ENCODE measurements around the gene ADAMTS14.

The ADAMTS14 gene

GRCh38 chr10:70676511-70676910 lies 4.2 kb downstream of the ADAMTS14 start:
- DNase-seq (ENCODE audit: low spot score) = no peak

GRCh38 chr10:70677016-70677415 lies 4.7 kb downstream of the ADAMTS14 start:
- DNase-seq (ENCODE audit: low spot score) = no peak

- DNase-seq (ENCODE audit: low spot score) = no peak
Observed at GRCh38 chr10:70677620-70678249, 5.4 kb downstream of the ADAMTS14 start.

- no peak for DNase-seq (ENCODE audit: low spot score)
Observed at GRCh38 chr10:70678250-70678635, 5.9 kb downstream of the ADAMTS14 start.

DNA sequence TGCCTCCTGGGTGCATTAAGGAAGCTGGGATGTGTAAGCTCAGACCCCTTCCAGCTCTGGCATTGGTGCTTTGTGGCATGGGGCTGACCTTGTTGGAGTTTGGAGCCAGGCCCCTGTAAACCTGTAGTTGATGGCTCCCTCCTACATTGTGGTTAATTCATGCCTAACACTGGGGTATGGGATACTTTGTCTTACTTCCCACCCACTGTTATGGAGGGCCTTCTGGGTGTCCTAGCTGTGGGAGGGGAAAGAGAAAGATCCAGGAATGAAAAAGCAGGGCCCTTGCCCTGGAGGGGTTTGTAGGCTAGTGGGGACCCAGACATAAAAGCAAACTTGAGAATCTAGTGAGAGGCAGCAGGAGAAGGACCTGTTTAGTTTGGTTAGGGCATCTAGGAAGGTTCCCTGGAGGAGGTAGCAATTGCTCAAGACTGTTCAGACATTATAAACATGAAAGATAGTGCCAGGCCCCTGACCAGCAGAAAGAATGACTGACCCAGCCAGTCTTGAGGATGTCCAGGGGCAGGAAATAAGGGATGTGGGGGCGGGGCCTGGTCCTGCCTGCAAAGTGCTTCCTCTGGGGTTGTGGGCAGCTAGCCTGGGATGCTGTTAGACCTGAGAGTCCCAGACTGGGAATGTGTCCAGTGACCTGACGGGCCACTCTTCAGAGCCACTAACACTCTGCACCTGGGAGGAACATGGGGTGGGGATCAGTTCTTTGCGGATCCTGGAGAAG lies 6.6 kb downstream of the ADAMTS14 start:
- no peak for DNase-seq (ENCODE audit: low spot score)

- DNase-seq (ENCODE audit: low spot score) = no peak
Observed at GRCh38 chr10:70679498-70679897, 7.2 kb downstream of the ADAMTS14 start.

DNA sequence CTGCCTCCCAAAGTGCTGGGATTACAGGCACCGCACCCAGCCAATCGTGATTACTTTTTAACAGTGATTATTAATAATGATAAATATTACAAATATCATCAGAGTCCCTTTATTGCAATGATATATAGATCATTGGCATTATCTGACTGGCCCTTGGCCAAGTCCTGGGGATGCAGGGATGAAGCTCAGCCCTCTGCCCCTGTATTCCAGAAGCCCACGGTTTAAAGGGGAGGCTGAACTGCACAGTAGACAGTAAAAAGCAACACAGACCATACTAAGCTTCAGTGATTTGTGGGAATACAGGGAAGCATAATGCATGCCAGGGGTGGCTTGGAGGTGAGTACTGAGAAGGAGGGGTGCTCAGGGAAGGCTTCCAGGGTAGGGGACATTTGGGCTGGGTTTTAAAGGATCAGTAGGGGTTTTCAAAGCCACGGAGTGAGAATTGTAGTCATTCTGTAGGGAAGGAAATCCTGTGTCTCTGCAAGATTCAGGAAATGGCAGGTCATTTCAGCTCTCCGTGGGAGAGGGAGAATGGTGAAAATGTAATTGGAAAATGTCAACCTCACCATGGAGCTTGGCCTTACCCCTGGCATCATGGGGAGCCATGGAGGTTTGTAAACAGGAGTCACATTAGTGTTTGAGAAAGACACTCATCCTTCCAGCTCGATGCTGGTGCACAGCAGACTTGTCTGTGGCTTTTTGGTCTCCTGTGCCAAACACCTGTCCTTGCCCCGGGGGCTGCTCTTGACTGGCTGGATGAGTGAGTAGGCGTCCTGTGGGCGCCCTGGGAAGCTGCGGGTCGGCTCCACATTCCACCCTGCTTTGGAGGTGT lies 8.8 kb downstream of the ADAMTS14 start:
- no peak for DNase-seq (ENCODE audit: low spot score)

DNA sequence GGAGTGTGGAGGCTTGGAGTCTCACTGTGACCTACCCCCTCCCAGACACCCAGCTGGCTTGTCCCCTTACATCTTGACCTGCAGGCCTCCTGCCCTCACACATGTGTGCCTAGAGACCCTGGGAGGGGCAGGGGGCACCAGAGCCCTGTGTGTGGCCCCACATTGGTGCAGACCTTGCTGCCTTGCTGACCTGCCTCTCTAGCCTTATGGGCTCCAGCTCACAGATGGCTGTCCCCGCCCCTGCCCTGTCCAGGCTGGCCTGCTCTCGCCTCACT lies 9.4 kb downstream of the ADAMTS14 start:
- DNase-seq (ENCODE audit: low spot score) = no peak

GRCh38 chr10:70682920-70683600 lies 10.8 kb downstream of the ADAMTS14 start:
- DNase-seq (ENCODE audit: low spot score) = no peak

DNA sequence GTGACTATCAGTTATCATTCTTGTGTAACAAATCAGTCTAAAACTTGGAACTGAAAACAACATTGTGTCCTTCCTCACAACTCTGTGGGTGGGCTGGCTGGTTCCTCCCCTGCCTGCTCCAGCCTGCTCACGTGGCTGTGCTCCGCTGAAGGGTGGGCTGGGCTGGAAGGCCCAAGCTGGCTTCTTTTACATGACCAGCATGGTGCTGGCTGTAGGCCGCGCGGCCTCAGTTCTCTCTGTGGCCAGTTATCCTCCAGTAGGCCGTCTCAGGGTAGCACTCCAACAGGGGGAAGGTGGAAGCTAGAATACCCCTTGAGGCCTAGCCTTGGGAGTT lies 11.3 kb downstream of the ADAMTS14 start:
- DNase-seq (ENCODE audit: low spot score) = no peak

DNA sequence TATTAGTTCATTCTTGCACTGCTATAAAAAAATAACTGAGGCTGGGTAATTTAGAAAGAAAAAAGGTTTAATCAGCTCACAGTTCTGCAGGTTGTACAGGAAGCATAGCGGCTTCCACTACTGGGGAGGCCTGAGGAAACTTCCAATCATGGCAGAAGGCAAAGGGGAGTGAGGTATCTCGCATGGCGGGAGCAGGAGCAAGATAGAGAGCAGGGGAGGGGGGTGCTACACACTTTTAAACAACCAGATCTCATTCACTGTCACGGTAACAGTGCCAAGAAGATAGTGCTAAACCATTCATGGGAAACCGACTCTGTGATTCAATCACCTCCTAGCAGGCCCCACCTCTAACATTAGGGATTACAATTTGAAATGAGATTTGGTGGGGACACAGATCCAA lies 11.6 kb downstream of the ADAMTS14 start:
- DNase-seq (ENCODE audit: low spot score) = no peak

GRCh38 chr10:70684374-70684773 lies 12.1 kb downstream of the ADAMTS14 start:
- no peak for DNase-seq (ENCODE audit: low spot score)

DNA sequence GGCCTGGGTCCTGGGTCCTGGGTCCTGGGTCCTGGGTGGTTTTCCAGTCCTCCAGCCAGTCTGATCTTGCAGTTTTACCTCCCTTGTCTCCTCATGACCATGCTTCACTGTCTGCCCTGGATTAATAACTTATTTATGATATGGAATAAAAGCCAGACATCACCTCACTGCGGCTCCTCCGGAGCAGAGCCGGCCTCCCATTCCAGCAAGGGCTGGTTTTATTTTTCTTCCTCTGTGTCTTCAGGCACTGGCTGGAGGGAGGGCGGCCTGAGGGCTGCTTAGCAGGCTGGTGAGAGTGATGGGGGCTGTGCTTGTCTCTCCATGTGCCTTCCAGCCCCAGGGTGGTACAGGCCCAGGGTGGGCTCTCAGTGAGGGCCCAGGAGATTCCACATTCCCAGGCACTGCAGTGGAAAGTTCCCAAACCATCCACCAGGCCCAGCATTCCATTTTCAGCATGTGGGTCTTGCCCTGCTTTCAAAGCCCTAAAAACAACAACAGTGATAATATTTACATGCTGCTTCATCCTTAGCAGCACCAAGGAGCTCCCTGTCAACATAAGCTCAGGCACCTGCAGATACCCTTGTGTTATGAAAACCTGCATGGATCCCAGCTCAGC lies 12.6 kb downstream of the ADAMTS14 start:
- no peak for DNase-seq (ENCODE audit: low spot score)

DNA sequence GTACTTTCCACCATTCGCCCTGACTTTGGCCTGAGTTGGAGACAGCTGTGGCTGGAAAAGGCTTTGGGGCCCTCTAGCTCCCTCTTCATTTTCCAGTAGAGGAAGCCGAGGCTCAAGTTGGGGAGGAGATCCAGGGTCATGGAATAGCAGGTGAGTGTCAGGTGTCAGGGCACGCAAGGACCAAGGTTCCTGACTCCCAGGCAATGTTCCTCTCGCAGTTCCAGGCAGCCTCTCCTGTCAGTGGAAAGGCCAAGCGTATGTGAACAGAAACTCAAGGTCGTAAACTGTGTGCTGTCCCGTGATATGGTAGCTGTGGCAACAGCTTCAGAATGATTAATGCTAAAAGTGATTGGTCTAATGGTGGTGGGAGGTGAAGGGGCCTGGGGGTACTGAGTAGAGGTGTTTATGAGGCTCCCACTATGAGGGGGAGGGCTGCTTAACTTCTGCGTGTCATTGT lies 13.2 kb downstream of the ADAMTS14 start:
- no peak for DNase-seq (ENCODE audit: low spot score)

GRCh38 chr10:70688828-70689227 lies 16.5 kb downstream of the ADAMTS14 start:
- no peak for DNase-seq (ENCODE audit: low spot score)

GRCh38 chr10:70689661-70690060 lies 17.4 kb downstream of the ADAMTS14 start:
- no peak for DNase-seq (ENCODE audit: low spot score)

GRCh38 chr10:70690589-70690988 lies 18.3 kb downstream of the ADAMTS14 start:
- no peak for DNase-seq (ENCODE audit: low spot score)

- no peak for DNase-seq (ENCODE audit: low spot score)
Observed at GRCh38 chr10:70691611-70692010, 19.3 kb downstream of the ADAMTS14 start.

- DNase-seq (ENCODE audit: low spot score) = no peak
Observed at GRCh38 chr10:70692043-70692603, 19.8 kb downstream of the ADAMTS14 start.

DNA sequence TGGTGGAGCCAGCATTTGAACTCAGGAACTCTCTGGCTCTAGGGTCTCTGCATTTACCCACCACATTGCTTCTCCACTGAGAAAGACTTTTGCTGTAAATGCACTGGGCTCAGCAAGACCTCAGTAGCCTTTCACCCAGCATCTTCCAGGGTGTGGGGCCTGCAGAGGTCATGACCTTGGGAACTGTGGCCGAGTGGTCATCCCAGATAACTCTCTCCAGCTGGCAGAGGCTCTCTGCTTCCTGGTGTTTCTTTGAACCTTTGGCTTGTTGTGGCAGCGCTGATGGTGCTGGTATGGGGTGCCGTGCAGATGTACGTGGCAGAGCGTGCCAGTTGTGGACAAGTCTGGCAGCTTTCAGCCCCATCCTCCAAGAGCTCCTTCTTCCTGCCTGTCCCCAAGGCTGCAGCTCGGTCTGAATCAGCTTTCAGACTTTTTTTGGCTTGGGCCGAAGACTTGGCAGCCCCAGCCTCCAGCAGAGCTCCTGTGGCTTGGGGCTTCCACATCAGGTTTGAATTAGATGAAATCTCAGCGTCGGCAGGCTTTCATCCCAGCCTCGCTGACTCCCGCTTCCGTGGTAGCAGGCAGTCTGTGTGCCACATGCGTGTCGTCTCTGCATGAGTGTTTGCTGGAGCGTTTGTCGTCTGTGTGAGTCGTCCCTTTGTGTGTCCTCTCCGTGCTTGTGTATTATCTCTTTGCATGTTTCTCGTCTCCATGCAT lies 21.5 kb downstream of the ADAMTS14 start:
- no peak for DNase-seq (ENCODE audit: low spot score)

- DNase-seq (ENCODE audit: low spot score) = no peak
Observed at GRCh38 chr10:70694418-70695141, 22.3 kb downstream of the ADAMTS14 start.
